Stimulated activated CD4-positive, alpha-beta T cell treated with anti-CD3 and anti-CD28 coated beads, Interleukin-12 subunit alpha, Interleukin-12 subunit beta, amount 100 ng/mL, for 24 hours (primary cell): Measurements from ENCODE around the gene RERG.
"Not testable (repeated sequence)": the region's sequence is repeated elsewhere in the genome, so short reads cannot be mapped to it uniquely, and the experiment has no call there.

ENCODE experiments used
- DNase-seq, 2 experiments: peaks; one replicate each; pipeline ENCODE4 v3.0.0-alpha.2; 2020; ENCODE audit warnings: low read depth in 2 of 2

The RERG gene

DNA sequence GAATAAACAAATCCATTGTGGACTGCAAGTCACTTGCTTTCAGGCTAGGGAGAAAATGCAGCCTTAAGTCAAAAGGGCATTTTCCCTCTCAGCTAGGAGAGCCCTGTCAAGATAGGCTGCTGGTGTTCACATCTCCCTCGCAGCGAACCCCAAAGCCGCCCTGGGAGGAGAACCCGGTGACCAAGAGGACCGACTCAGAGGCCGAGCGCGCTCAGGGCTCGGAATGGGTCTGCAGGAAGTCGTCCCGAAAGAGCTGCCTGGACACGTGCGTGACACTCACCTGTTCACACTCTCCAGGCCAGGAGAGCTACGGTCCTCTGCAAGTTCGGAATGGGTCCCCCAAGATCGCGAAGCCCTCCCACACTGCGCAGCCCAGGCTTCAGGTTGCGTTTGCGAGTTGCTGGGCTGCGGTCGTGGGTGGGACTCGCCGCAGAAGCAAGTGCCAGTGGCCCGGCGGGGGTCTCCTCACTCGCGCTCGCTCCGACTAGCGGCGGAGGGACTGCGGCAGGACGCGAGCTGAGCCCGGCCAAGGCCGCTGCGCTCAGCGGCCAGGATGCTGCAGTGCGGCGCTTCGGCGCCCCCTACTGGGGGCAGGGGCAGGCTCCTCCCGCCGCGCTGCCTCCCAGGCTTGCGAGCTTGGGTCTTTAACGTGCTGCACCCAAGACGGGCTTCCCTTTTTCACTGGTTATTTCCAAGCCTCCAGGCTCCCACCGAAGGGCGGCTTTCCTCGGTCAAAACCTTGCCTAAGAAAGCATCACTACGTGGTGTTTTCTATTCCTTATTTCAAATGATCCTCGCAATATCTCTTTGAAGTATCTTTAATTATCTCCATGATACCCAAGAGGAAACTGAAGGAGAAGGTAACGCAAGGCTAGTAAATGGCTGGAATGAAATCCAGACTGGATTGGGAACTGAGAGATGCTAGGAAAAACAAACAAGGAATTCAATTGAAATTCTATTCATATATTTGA, at the start of gene RERG:
Gene RERG (minus strand): TSS at position 503 of the 971 bp plus-strand sequence. CDS start 3,928 bp downstream, outside the sequence.
- DNase-seq: peak; percentile 42 to 68

DNA sequence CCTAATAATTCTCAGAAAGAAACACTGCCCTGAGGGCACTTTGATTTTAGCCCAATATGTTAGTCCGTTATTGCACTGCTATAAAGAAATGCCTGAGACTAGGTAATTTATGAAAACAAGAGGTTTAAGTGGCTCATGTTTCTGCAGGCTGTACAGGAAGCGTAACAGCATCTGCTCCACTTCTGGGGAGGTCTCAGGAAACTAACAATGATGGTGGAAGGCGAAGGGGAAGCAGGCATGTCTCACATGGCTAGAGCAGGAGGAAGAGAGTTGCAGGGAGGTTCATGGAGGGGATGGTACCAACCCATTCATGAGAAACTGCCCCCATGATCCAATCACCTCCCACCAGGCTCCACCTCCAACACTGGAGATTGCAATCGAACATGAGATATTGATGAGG, 49.4 kb upstream of the RERG start:
- DNase-seq: no peak

GRCh38 chr12:15268927-15269552, 47.8 kb upstream of the RERG start:
- DNase-seq: peak in 1 of 2 experiments; percentile 8

DNA sequence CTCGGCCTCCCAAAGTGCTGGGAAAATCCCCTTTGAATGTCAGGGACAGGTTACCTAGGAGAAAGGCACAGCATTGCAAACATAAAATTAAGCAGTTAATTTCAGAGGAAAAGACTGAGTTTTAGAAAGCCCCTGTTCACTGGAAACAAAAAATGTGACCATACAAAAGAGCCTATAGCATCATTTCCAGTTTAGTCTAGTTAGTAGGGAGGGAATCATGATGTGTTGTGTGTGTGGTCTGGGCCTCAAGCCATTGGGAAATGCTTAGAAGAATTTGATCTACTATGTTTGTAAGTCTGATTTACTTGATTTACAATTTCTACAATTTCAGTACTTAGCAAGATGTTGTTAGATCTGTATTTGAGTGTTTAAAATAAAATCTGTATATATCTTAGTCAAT, 47.1 kb upstream of the RERG start:
- no peak for DNase-seq

DNA sequence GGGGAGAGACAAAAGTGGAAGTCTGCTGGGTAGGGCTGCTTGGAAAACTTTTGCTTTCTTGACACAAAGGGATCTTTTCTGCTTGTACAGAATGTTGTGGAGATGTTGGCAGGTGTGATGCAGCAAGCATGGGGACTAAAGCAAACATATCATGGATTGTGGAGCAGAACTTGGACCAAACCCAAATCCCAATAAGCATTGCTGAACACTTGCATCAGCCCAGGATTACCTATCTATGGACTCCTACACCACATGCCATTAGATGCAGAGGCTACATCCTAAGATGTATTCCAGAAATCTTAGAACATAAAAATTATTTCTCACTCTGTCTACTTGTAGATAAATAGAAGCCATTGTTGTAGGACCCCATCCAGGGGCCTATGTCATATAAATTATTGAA, 44.7 kb upstream of the RERG start:
- DNase-seq: no peak

- DNase-seq: no peak
Observed at GRCh38 chr12:15256761-15257160, 35.5 kb upstream of the RERG start.

GRCh38 chr12:15253990-15254389, 32.8 kb upstream of the RERG start:
- no peak for DNase-seq

GRCh38 chr12:15244926-15245325, 23.7 kb upstream of the RERG start:
- no peak for DNase-seq

DNA sequence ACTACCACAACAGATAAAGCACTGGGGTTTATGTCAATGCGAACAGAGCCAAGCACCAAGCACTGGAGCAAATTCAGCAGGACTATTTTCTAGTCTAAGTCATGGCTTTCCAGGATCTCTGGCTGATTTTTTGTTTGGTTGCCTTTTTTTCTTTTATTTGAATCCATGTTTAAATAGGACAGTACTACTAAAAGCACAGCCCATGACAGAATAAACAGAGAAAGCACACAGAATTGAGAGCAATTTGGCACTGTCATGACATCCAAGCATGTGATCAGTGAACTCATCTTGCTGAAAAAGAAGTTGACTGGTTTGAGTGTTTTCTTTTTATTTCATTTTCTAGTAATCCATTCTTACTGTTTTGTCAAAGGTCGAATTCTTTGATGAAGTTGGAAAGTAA, 23.1 kb upstream of the RERG start:
- no peak for DNase-seq

DNA sequence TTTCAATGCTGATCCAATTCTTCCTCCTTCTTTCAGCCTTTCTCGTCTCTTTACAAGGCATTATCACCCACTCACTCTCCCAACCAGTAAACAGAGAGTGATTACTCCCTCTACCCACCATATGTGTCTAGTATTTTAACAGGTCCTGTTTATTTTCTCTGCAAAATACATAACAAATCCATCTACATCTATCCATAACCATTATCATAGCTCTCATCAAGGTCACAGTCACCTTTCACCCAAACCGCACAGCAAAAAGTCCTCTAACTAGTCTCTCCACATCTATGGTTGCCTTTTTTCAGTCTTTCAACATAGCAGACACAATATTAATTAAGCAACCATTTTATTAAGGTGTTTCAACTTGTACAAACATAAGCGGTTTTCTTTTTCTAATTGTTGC, 21.9 kb upstream of the RERG start:
- DNase-seq: no peak

DNA sequence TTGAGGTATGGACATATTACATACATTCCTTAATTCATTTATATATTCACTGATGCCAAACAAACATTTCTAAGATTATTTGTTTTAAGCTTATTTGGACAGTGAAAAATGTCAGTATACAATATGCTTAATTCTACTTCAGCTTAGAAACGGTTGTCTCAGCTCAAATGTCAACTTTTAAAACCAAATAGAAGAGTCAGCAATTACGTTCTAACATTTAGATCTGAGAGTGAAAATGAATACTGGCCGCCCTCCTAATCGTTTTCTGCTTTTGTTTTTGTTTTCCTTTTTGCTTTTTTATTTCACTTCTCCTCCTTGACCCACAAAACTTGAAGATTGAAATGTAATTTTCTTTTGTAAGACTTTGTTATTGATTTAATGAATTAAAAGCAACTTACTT, 19.7 kb upstream of the RERG start:
- DNase-seq: no peak

DNA sequence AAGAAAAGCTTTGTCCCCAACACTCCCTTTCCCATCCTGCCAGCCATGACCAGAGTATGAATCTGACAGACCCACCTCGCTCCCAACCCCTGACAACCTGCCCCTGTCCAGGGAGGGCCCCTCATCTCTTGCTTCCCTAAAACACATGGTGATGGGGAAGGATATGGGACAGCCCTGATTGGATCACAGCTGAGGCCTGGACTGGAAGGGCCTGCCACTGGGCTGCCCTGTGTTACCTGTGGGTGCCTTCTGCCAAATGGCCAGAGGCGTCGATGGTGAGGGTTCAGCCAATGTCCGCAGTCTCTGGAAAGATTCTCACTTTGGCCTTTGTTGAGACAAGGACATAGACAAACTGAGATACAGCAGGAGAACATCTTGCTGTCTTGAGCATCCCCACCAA, 13.3 kb upstream of the RERG start:
- DNase-seq: no peak

DNA sequence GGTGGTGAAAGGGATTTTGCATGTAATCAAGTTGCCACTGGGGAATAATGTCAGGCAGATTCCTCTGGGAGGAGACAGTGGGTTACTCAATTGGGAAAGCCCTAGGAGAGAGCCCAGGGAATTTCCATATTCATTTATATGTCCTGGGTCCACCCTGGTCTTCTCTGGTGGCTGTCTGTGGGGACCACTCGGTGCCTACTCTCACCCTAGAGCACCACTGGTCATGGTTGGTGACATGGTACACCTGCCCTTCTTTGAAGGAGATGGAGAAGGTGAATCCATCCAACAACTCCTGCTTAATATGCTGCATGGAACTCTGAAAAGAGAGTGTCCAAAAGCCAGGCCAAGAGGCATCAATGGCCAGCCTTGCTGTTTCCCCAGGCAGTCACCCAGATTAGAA, 12.8 kb upstream of the RERG start:
- DNase-seq: no peak

DNA sequence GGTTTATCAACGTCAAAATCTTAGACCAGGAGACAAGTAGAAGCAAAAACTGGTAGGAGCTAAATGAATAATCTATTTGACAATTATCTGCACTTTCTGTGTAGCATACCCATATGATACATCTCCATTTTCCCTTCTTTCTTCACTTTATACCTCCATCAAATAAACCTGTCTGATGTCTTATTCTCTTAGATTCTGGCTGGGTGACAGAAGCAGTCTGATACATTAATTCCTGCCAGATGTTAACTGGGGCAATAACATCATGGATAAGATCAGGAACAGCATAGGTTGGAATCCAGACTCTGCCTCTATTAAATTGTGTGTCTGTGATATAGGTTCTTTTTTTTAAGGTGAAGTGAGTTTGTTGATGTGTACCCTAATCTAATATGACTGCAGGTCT, 11.7 kb upstream of the RERG start:
- no peak for DNase-seq

GRCh38 chr12:15231493-15231892, 10.3 kb upstream of the RERG start:
- DNase-seq: no peak

DNA sequence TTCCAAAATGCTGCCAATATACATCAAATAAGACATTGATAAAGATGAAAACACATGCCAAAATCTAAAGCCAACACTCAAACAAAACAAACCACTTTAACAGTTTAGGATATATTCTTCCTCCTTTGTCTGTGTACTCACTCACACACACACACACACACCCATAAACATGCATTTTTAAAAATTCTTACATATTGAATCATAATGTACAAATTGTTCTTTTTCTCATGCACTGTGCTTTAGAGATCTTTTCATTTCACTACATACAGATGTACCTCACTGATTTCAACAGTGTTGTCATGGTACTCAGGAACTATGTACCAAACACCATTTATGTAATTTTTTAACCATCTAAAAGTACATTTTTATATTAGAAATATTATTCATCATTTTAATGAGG, 9.5 kb upstream of the RERG start:
- DNase-seq: no peak

DNA sequence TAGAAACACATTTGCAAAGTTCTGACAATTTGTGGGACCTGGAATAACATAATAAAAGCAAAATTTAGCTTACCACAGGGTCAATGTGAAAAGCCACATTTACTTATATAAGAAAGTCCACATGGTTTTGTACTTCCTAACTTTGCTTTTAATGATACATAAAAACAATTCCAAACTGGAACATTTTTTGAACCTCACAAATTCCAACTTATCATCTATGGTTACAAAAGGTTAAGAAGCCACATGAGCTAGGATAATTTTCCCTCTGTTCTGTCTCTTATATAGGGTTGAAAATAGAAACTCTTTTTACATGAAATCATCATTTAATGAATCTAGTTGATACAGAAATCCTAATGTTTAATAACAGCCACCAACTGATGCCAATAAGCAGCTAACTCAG, 8.9 kb upstream of the RERG start:
- no peak for DNase-seq

GRCh38 chr12:15227004-15227679, 5.9 kb upstream of the RERG start:
- peak in 1 of 2 experiments; percentile 3 for DNase-seq

DNA sequence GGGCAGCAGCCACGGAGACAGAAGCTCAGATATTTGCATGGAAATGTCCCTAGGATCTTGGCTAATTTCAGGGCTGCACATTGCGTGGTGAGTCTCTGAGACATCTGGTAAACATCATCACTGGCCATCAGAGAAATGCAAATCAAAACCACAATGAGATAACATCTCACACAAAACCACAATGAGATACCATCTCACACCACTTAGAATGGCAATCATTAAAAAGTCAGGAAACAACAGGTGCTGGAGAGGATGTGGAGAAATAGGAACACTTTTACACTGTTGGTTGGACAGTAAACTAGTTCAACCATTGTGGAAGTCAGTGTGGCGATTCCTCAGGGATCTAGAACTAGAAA, 4.6 kb upstream of the RERG start:
- not testable (repeated sequence) for DNase-seq

GRCh38 chr12:15225136-15225862, 4.1 kb upstream of the RERG start:
- DNase-seq: no peak

GRCh38 chr12:15222219-15222618, 1.0 kb upstream of the RERG start:
- DNase-seq: no peak

GRCh38 chr12:15220451-15220850, 766 bp downstream of the RERG start:
- DNase-seq: no peak
